ENCODE results near the gene GPC6.

- TF ChIP-seq POLR2A (IDR thresholded peaks at IDR 0.05) = no peak
- TF ChIP-seq, protein P1, sequence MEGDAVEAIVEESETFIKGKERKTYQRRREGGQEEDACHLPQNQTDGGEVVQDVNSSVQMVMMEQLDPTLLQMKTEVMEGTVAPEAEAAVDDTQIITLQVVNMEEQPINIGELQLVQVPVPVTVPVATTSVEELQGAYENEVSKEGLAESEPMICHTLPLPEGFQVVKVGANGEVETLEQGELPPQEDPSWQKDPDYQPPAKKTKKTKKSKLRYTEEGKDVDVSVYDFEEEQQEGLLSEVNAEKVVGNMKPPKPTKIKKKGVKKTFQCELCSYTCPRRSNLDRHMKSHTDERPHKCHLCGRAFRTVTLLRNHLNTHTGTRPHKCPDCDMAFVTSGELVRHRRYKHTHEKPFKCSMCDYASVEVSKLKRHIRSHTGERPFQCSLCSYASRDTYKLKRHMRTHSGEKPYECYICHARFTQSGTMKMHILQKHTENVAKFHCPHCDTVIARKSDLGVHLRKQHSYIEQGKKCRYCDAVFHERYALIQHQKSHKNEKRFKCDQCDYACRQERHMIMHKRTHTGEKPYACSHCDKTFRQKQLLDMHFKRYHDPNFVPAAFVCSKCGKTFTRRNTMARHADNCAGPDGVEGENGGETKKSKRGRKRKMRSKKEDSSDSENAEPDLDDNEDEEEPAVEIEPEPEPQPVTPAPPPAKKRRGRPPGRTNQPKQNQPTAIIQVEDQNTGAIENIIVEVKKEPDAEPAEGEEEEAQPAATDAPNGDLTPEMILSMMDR (IDR thresholded peaks at IDR 0.05) = no peak
Measured at GRCh38 chr13:93819331-93819890, 592.8 kb downstream of the GPC6 start.

Measured in uterus (tissue), 2 donors.